Suppressor macrophage treated with lipopolysaccharide for 4 hours (primary cell): ENCODE data around the gene PTTG1IP2.

Experiments
- DNase-seq: peaks from one replicate; pipeline ENCODE4 v3.0.0-alpha.2; 2020

The PTTG1IP2 gene

DNA sequence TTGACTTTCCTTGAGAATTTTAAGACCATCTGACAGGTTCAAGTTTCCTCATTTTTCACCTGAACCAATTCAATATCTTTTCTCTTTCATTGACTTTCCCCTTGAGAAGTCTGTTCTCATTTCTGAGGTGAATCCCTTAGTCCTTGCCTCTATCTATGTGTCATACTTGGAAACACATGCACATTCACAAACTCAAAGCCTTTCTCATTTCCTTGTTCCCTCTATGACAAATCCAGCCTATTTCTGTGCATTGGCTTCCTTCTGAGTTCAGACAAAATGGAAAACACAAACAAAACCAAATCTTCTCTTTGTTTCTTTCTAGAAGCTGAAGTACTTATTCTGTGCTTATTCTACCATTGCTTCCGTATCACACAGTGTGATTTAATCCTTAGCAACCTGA, 13.8 kb downstream of the PTTG1IP2 start:
- DNase-seq, result no peak

DNA sequence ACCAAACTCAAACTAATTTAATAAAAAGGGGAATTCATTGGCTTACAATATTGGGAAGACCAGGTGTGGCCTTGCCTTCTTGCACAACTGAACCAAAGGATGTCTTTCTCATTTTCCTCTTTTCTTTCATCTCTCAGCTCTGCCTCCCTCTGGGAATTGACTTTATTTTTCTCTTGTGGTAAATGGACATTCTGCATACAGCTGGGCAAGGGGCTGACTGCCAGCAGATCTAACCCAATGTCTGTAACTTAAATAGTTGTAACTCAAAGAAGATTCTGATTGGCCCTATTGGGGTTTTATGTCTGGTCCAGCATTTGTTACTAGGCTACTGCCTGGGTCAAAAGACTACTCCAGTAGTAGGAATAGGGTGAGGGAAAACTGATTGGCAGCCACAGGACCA, 15.3 kb downstream of the PTTG1IP2 start:
- DNase-seq, result no peak

DNA sequence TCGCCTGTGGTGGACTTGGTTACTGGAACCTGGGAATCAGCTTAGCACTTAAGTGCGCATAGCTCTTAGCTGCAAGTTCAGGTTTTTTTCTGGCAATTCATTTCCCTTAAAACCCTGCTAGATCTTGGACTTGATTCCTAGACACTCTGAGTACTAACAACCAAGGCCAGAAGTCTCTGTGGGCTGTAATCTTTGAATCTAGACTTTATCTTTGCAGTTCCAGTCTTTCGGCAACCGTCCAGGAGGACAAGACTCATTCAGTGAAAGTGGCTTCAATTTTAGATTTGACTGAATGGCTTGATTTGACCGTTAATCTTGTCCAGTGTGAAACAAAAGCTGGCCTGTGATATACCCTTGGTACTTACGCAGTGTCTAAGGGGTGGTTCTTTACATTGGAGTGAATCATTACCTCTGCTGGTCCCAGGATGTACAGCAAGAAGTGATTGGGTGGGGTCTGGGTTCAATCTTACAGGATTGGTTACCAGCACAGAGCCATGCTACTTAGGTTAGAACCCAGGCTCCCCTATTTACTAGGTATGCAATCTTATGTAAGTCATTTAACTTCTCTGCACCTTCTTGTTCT, 16.4 kb downstream of the PTTG1IP2 start:
- no peak for DNase-seq

DNA sequence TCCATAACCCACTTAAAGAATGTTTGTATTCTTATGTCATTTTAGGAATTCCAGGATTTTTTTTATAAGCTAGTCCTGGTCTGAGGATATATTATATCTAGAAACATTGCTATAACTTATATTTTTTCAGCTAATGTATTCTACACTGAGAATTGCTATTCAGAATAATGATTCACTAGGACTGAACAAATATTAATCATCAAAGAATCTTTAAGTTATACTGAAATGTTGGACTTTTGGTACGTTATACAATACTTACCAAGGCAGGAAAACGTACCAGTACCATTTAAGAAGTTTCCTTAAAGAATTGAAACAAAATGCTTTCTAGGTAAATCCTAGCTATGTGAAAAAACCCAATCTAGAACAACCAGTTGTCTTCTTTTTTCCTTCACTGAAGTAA, 18.4 kb downstream of the PTTG1IP2 start:
- no peak for DNase-seq

DNA sequence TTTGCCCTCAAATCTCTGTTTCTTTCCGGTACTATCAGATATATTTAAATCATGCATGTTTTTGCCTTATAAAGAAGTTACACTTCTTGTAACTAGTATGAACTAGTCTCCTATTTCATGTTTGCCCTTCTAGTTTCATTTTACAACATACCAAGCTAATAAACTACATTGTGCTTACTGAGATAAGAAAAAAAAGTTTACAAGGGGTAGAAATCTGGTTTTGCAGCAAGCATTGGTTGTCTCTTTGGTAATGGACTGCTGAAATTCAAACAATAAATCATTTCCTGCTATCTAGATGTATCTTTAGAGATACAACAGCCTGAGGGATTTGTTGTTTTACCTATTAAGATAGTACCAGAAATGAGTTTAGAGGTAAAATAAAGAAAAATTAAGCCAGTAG, 18.8 kb downstream of the PTTG1IP2 start:
- no peak for DNase-seq

DNA sequence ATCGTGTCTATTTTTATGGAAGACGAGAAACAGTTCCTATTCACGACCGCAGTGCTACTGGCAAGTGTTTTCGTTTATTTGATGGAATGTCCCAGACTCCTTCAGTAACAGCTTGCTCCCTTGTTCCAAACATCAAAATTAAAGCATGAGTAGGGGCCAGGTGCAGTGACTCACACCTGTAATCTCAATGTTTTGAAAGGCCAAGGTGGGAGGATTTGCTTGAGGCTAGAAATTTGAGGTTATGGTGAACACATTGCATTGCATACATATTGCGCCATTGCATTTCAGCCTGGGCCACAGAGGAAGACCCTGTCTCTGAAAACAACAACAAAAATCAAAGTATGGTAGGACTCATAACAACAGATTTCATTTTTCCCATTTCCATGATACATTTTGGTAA, 22.8 kb downstream of the PTTG1IP2 start:
- no peak for DNase-seq

DNA sequence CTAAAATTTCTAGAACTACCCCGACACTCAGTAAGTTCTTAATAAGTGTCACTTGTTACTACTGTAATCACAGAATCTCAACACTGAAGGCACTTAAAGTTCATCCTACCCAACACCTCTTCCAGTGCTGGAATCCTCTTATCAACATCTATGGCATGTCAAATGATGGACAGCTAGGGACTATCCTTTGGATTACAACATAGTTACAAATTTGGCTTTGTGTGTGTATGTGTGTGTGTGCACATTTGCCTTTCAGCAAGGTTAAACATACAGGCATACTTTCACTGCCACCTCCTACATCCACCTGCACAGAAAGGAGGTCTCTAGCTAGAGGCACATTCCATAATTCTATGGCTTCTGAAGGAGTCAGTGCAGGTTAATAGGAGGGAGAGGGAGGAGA, 25.8 kb downstream of the PTTG1IP2 start:
- DNase-seq, result no peak

DNA sequence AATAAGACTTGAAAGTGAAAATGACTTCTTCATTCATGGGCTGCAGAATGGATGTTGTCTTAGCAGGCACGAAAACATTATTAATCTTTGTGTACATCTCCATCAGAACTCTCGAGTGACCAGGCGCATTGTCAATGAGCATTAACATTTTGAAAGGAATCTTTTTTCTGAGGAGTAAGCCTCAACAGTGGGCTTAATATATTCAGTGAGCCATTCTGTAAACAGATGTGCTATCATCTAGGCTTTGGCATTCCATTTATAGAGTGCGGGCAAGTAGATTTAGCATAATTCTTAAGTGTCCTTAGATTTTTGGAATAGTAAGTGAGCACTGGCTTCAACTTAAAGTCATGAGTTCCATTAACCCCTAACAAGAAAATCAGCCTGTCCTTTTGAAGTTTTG, 33.1 kb downstream of the PTTG1IP2 start:
- no peak for DNase-seq

DNA sequence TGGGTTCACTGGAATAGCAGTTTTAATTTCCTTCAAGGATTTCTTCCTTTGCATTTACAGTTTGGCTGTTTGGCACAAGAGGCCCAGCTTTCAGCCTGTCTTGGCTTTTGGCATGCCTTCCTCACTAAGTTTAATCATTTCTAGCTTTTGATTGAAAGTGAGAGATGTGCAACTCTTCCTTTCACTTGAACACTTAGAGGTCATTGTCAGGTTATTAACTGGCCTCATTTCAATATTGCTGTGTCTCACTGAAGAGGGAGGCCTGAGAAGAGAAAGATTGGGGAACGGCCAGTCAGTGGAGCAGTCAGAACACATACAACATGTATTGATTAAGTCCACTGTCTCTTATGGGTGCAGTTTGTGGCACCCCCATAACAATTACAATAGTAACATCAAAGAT, 33.9 kb downstream of the PTTG1IP2 start:
- no peak for DNase-seq

DNA sequence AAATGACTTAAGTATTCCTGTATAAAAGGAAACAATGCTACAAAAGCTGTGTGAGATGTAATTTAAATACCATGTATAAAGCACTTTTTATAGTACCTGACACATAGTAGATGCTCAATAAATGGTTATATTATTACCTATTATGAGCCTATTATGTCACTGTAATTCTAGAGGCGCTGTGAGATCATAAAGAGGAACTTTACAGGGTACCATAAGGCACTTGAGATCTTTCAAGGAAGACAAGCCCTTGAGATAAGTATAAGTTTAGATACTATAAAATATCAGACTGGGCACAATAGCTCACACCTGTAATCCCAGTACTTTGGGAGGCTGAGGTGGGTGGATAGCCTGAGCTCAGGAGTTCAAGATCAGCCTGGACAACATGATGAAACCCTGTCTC, 38.3 kb downstream of the PTTG1IP2 start:
- DNase-seq, result no peak

DNA sequence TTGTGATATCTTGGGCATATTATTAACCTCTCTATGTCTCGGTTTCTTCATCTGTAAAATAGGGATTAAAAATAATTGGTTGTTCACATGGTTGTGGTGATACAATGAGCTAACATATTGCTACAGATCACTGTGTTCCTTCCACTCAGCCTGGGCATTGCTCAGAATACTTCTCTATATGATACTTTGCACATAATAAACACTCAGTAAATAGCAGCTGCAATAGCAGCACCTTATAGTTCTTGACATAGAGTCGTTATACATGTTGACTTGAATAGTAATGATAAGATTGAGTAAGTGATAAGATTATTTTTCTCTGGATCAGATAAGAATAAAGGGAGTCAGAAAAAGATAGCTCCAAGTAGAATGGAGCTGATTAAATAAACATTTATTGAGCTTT, 42.3 kb downstream of the PTTG1IP2 start:
- no peak for DNase-seq

DNA sequence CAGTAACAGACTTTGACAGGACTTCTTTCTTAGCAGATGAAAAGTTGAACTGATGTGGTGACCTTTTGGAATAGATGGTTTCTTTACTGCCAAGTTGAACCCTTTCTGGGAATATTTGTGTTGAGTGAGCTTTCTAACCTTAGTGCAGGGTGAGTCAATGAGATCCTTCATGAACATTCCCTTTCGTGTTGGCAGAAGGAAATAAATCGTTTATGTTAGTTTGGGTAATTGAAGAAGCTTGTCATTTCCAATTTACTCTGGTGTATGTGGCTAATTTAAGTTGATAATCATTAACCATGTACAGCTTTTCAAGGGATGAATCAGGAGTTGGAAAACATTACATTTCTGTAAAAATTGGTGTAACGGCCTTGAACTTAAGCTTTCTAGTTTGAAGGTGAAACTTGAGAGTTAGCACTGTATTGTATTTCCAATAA, 43.4 kb downstream of the PTTG1IP2 start:
- no peak for DNase-seq

DNA sequence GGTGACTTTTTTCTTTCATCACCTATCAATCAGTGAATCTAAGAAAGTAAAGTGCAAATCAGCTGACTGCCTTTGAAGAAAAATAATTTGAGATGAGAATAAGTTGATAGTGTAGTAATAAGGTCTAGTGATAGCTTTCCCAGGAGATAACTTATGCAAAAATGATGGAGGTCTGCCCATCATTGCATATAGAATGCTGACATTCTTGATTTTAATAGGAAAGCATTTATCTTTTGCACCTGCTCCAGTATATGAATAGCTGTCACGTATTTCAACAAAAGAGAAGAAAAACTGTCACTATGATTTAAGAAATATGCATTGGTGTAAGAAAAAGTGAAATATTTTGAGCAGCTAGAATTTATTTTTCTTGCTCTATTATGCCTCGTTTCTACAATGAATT, 46.8 kb downstream of the PTTG1IP2 start:
- DNase-seq, result no peak

DNA sequence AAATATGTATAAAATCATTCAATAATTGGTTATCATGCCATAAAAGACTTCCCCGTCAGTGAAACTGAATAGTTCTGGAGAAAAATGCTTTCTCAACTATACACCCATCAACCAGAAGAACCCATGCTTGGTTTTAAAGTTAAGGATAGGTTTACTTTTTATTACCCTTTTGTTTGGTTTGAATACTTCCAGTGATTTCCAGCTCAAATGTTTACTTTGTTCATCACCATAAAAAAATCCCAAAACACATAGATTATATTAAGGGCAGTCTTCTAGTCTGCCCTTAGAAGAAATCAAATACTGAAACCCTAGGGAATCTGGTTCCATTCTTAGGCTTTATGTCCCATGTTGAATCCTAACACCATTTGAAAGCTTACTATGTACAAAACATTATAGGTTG, 49.2 kb downstream of the PTTG1IP2 start:
- no peak for DNase-seq

DNA sequence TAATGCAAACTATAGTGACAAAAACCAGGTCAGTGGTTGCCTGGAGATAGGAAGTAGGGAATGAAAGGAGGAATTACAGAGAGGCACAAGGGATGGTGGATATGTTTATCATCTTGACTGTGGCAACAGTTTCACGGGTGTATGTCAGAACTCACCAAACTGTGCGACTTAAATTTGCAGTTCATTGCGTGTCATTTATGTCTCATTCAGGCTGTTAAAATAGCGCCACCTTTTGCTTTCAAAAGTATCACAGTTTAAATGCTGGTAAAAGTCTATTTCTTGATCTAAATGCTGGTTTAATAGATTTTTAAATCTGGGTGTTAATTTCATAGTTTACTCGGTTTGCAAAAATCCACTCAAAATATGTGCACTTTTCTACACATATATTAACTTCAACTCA, 51.0 kb downstream of the PTTG1IP2 start:
- DNase-seq, result peak; percentile 9

DNA sequence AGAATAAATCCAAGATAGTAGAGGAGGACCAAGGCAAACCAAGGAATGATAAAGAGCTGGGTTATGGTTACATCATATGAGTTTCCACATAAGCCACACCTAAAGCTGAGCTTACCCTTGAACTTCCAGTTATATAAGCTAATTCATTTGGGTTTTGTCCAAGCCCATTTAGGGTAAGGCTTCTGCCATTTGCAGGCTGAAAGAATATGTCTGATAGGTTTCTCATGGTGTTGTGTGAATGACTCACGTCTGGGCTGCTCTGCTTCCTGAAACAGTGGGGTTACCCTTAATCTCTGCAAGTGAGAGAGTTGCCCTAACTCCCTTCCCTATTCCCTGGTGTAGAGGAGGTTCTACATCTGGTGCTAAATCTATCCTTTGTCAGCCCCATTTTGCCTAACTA, 60.8 kb downstream of the PTTG1IP2 start:
- peak; percentile 61 for DNase-seq

DNA sequence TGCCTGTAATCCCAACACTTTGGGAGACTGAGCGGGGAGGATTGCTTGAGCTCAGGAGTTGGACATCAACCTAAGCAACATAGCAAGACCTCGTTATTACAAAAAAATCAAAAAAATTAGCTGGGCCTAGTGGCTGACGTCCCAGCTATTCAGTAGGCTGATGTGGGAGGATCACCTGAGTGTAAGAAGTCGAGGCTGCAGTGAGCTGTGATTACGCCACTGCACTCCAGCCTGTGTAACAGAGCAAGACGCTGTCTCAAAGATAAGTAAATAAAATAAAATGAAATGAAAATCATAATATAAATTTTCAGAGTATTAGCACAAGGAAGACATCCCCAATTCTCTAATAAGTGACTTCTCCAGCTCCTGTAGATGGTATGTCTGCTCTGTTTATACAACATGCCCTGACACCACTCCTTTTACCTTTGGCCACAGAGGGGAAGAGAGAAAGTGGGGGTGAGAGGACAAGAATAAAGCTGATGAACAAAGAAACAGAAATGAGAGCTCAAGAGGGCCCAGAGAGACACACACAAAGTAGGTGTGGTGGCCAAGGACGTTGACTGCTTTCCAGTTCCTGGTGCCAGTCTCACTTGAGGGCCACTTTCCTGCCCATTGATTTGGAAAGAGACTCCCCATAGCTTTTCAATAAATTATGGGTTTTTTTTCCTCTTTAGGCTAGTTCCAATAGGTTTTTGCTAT, 62.9 kb downstream of the PTTG1IP2 start:
- DNase-seq, result no peak

DNA sequence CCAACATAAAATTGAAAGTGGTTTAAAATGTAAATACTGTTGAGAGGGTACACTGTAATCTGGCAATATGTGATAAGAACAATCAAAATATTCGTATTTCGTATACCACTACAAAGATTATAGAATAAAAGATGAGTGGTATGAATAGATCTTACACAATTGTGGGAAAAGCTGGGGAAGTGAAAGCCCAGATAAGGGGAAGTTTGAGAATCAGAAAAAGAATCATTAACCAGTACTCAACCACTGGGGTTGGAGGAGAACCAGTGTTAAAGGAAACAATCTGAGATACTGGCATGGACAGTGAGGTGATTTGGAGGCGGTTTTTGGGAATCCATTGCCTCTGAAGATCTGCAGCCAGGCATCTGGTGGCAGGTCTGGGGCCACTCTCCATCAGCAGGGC, 67.0 kb downstream of the PTTG1IP2 start:
- DNase-seq, result peak; percentile 85

DNA sequence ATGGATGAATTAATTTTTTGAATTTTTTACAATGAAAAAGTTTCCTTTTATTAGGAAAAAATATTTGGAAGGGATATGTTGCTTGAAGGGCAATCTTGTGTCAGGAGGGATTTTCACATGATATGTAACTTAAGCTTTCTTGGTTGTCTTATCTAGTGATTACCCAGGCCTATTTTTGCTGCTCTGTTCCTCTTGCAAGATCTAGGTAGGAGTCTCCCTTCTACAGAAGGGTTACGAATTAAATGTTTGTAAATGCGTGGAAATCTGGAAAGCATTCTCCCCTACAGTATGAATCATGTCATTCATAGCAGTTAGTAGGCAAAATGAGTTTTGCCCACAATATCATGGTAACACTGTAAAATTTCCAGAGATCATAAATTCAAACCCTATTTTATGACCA, 69.0 kb downstream of the PTTG1IP2 start:
- DNase-seq, result no peak

DNA sequence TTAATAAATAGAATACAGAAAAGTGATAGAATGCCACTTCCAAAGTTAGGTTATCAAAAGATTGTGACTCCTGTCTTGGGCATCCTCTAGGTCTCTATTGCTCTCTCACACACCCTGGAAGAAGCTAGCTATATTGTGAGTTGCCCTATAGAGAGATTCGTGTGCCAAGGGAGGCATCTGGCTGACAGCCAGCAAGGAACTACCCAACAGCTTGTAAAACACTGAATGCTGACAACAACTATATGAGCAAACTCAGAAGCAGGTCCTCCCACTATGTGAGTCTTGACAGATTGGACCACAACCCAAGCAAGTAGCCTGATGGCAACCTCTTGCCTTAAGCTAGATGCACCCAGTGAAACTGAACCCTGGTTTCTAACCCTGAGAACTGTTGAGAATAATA, 71.0 kb downstream of the PTTG1IP2 start:
- DNase-seq, result no peak

DNA sequence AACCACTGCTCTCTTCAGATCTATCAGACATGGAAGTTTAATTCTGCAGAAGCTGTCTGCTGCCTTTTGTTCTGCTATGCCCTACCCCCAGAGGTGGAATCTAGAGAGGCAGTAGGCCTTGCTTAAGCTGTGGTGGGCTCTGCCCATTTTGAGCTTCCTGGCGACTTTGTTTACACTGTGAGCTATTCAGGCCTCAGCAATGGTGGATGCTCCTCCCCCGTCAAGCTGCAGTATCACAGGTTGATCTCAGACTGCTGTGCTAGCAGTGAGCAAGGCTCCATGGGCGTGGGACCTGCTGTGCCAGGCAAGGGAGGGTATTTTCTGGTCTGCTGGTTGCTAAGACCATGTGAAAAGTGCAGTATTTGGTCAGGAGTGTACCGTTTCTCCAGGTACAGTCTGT, 81.6 kb downstream of the PTTG1IP2 start:
- DNase-seq, result no peak

DNA sequence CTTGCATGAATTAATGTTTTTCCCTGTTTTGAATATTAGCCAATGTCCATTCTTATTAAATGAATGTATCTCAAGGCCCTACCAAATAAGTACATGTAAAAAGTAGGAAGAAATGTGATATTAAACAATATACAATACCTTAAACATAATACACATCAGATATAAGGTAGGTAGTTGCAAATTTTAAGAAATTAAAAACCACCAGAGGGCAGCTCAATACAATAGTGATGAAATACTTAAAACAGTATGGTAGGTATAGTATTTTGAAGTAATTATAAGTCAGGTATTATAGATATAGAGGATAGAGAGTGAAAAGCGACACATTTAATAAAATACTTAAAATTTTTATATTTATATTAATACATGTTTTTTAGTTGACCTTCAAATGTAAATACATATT, 83.1 kb downstream of the PTTG1IP2 start:
- DNase-seq, result peak; percentile 32

DNA sequence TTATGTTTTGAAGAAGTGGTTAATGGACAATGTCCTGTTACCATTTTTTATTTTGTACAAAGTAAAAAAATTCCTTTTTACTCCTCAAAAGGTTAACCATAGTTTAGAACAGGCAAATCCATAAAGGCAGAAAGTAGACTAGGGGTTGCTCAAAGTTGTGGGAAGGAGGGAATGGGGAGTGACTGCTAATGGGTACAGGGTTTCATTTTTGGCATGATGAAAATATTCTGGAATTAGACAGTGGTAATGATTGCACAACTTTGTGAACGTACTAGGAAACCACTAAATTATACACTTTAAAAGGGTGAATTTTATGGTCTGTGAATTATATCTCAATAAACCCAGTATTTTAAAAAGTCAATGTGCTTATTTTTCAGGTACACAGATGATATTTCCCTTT, 91.3 kb downstream of the PTTG1IP2 start:
- DNase-seq, result no peak
